ENCODE measurements around the gene MAMLD1. TPM values are rescaled to one million over a fixed set of nuclear protein-coding genes. Genes with fewer than 3 reads are reported as not detected.

Gene MAMLD1
- total RNA-seq, 1 donor from 2014 or later = 1.8 TPM

- H3K27ac ChIP-seq (replicated peaks) = no peak overlapping the region
Observed at GRCh38 chrX:150436195-150436594, 73.1 kb downstream of the MAMLD1 start.

GRCh38 chrX:150438165-150438564 lies 75.0 kb downstream of the MAMLD1 start:
- no peaks in the 10 kb centered on the region for H3K36me3 ChIP-seq
- H3K9me3 ChIP-seq (replicated peaks) = no peaks in the 10 kb centered on the region
- H3K27ac ChIP-seq (replicated peaks) = no peak overlapping the region
- no peak for DNase-seq
- H3K27me3 ChIP-seq (ENCODE audit: low read depth) = no peaks in the 10 kb centered on the region
- H3K4me1 ChIP-seq = no peaks in the 10 kb centered on the region
- no peak overlapping the region for H3K4me3 ChIP-seq
- intact Hi-C loops (cut with micrococcal nuclease) = no loop called here
- TF ChIP-seq CTCF (IDR thresholded peaks at IDR 0.05; ENCODE audit: borderline replicate concordance) = no peak

More at GRCh38 chrX:150436195-150436594, 73.1 kb downstream of the MAMLD1 start:
- Histone ChIP-seq H3K36me3 (no peaks in the 10 kb centered on the region), H3K4me3 (no peak overlapping the region), H3K4me1 (no peaks in the 10 kb centered on the region), H3K27me3 (ENCODE audit: low read depth) (no peaks in the 10 kb centered on the region), H3K9me3 (replicated peaks) (no peaks in the 10 kb centered on the region)
- DNase-seq = no peak
- no peak for TF ChIP-seq CTCF (IDR thresholded peaks at IDR 0.05; ENCODE audit: borderline replicate concordance)
- intact Hi-C loops (cut with micrococcal nuclease) = no loop called here

GRCh38 chrX:150446151-150446550 lies 83.0 kb downstream of the MAMLD1 start:
- Histone ChIP-seq H3K4me3 (no peak overlapping the region), H3K27me3 (ENCODE audit: low read depth) (no peaks in the 10 kb centered on the region), H3K9me3 (replicated peaks) (no peaks in the 10 kb centered on the region), H3K36me3 (no peaks in the 10 kb centered on the region), H3K27ac (replicated peaks) (peak overlapping the region; percentile 61), H3K4me1 (peaks cover 9% of the 10 kb centered on the region)
- no peak for TF ChIP-seq CTCF (IDR thresholded peaks at IDR 0.05; ENCODE audit: borderline replicate concordance)
- no peak for DNase-seq
- intact Hi-C loops (cut with micrococcal nuclease) = no loop called here

GRCh38 chrX:150446995-150447394 lies 83.9 kb downstream of the MAMLD1 start:
- Histone ChIP-seq H3K27ac (replicated peaks) (peak overlapping the region; percentile 40), H3K4me1 (peaks cover 18% of the 10 kb centered on the region), H3K9me3 (replicated peaks) (no peaks in the 10 kb centered on the region), H3K4me3 (no peak overlapping the region), H3K36me3 (no peaks in the 10 kb centered on the region), H3K27me3 (ENCODE audit: low read depth) (no peaks in the 10 kb centered on the region)
- no peak for TF ChIP-seq CTCF (IDR thresholded peaks at IDR 0.05; ENCODE audit: borderline replicate concordance)
- DNase-seq = no peak
- intact Hi-C loops (cut with micrococcal nuclease) = no loop called here

- no peak for TF ChIP-seq CTCF (IDR thresholded peaks at IDR 0.05; ENCODE audit: borderline replicate concordance)
- H3K4me3 ChIP-seq = no peak overlapping the region
- no peaks in the 10 kb centered on the region for H3K27me3 ChIP-seq (ENCODE audit: low read depth)
- intact Hi-C loops (cut with micrococcal nuclease) = no loop called here
- DNase-seq = no peak
- H3K36me3 ChIP-seq = no peaks in the 10 kb centered on the region
- no peaks in the 10 kb centered on the region for H3K9me3 ChIP-seq (replicated peaks)
- H3K27ac ChIP-seq (replicated peaks) = no peak overlapping the region
- peaks cover 18% of the 10 kb centered on the region for H3K4me1 ChIP-seq
Observed at GRCh38 chrX:150449313-150449712, 86.2 kb downstream of the MAMLD1 start.

Data from left ventricle myocardium inferior (tissue), 1 donor.